Measurements from ENCODE around the gene DTNB. TPM values are rescaled to one million over a fixed set of nuclear protein-coding genes. Genes with fewer than 3 reads are reported as not detected.

DTNB gene
- total and polyA plus RNA-seq, 12 donors = 4.7 to 27.5 (median 9.4) TPM

GRCh38 chr2:25615386-25615785, 58.0 kb downstream of the DTNB start:
- TF ChIP-seq CTCF (IDR thresholded peaks at IDR 0.05) (no peak), POLR2A (IDR thresholded peaks at IDR 0.05) (no peak)
- no peaks in the 10 kb centered on the region for H3K27me3 ChIP-seq
- H3K36me3 ChIP-seq (replicated peaks in 1 of 2) = no peaks in the 10 kb centered on the region
- no peak overlapping the region for H3K27ac ChIP-seq
- intact Hi-C loops (cut with DNase I) = no loop called here
- no peak for DNase-seq
- no peaks in the 10 kb centered on the region for H3K9me3 ChIP-seq (replicated peaks in 1 of 3)
- H3K4me3 ChIP-seq = no peak overlapping the region
- peaks cover 0 to 7% of the 10 kb centered on the region in 2 donors for H3K4me1 ChIP-seq (replicated peaks in 1 of 2)
- 71 to 86% (median 79%) methylated on average over 5 of the region's 5 CpGs for WGBS, 4 donors

GRCh38 chr2:25614711-25615110, 58.7 kb downstream of the DTNB start:
- Histone ChIP-seq H3K4me3 (no peak overlapping the region), H3K27ac (no peak overlapping the region), H3K4me1 (replicated peaks in 1 of 2) (peaks cover 0 to 7% of the 10 kb centered on the region in 2 donors), H3K9me3 (replicated peaks in 1 of 3) (no peaks in the 10 kb centered on the region), H3K27me3 (no peaks in the 10 kb centered on the region), H3K36me3 (replicated peaks in 1 of 2) (no peaks in the 10 kb centered on the region)
- 84 to 89% (median 87%) methylated on average over 8 of the region's 8 CpGs for WGBS, 4 donors
- DNase-seq = no peak
- intact Hi-C loops (cut with DNase I) = no loop called here
- TF ChIP-seq CTCF (IDR thresholded peaks at IDR 0.05) = no peak
- no peak for TF ChIP-seq POLR2A (IDR thresholded peaks at IDR 0.05)

GRCh38 chr2:25608718-25609117, 64.7 kb downstream of the DTNB start:
- no peaks in the 10 kb centered on the region for H3K36me3 ChIP-seq (replicated peaks in 1 of 2)
- no peak overlapping the region for H3K4me3 ChIP-seq
- H3K27ac ChIP-seq = no peak overlapping the region
- TF ChIP-seq POLR2A (IDR thresholded peaks at IDR 0.05) (no peak), CTCF (IDR thresholded peaks at IDR 0.05) (no peak)
- H3K9me3 ChIP-seq (replicated peaks in 1 of 3) = no peaks in the 10 kb centered on the region
- intact Hi-C loops (cut with DNase I) = loop anchor here (10.0 kb wide), 2 partner anchors 56 to 66 kb away; partner anchors contain the start of gene DTNB (in 1 of the 2)
- H3K4me1 ChIP-seq (replicated peaks in 1 of 2) = no peaks in the 10 kb centered on the region
- DNase-seq = no peak
- H3K27me3 ChIP-seq = no peaks in the 10 kb centered on the region

GRCh38 chr2:25606892-25607291, 66.5 kb downstream of the DTNB start:
- H3K36me3 ChIP-seq (replicated peaks in 1 of 2) = no peaks in the 10 kb centered on the region
- WGBS, 4 donors = 9 to 20% (median 16%) methylated on average over 1 of the region's 1 CpG
- H3K4me1 ChIP-seq (replicated peaks in 1 of 2) = no peaks in the 10 kb centered on the region
- no peak overlapping the region for H3K4me3 ChIP-seq
- no peaks in the 10 kb centered on the region for H3K27me3 ChIP-seq
- TF ChIP-seq POLR2A (IDR thresholded peaks at IDR 0.05) (no peak), CTCF (IDR thresholded peaks at IDR 0.05) (peak in 5 of 6 experiments; percentile 51 to 70 (median 65))
- DNase-seq = no peak
- intact Hi-C loops (cut with DNase I) = loop anchor here (10.0 kb wide), 2 partner anchors 58 to 68 kb away; partner anchors contain the start of gene DTNB (in 1 of the 2)
- H3K9me3 ChIP-seq (replicated peaks in 1 of 3) = no peaks in the 10 kb centered on the region
- no peak overlapping the region for H3K27ac ChIP-seq
